Thyroid gland (tissue), 4 donors: ENCODE results near the gene DCX.

Experiments used
- CTCF ChIP-seq, 6 experiments: fragments of 200-600 bp in 3 of 6; fragments of 450-650 bp in 3 of 6; sonication (generic) in 3 of 6; IDR thresholded peaks; one replicate each; pipeline ENCODE4 v1.5.1; 2016 to 2019; ENCODE audit warnings: antibody characterized with exemption in 6 of 6, mild to moderate bottlenecking in 2 of 6, inconsistent platforms in 1 of 6, moderate library complexity in 1 of 6
- POLR2A ChIP-seq, 2 donors: fragments of 450-650 bp; IDR thresholded peaks; one replicate each; pipeline ENCODE4 v1.6.1; 2017; ENCODE audit warnings: antibody characterized with exemption in 2 of 2, mild to moderate bottlenecking in 2 of 2, moderate library complexity in 1 of 2

- TF ChIP-seq CTCF (IDR thresholded peaks at IDR 0.05) (no peak), POLR2A (IDR thresholded peaks at IDR 0.05) (no peak)
These were observed 57.5 kb downstream of the DCX start for GRCh38 chrX:111354496-111354895.
